ENCODE data around the gene CACNG3.
"Not testable (repeated sequence)": the region's sequence is repeated elsewhere in the genome, so short reads cannot be mapped to it uniquely, and the experiment has no call there.

Gene CACNG3

GRCh38 chr16:24275413-24275812, 19.3 kb downstream of the CACNG3 start:
- DNase-seq (ENCODE audit: low read depth in 2 of 3, low spot score in 1 of 3), result no peak

DNA sequence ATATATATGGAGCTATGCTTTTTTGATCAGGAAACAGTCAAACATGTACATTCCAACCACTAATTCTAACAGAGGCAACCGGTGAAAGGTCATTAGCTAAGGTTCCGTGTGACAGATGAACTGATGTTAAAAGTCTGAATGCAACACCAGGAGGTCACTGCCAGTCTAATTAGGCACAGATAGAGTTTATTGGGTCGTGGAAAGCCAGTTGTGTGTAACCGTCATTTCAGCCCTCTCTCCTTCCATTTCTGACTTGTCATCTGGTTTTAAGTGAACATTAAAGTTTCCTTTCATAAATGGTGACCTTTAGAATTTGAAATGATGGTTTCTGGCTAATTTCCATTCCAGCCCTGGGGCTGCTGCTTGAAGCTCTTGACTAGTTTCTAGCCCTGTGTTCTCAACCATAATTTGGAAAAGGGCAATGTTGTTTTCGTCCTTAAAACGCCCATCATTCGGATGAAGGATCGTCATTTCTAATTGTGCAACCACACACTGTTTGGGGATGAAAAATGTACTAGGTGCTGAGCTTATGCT, 23.9 kb downstream of the CACNG3 start:
- DNase-seq (ENCODE audit: low read depth in 2 of 3, low spot score in 1 of 3), result no peak

DNA sequence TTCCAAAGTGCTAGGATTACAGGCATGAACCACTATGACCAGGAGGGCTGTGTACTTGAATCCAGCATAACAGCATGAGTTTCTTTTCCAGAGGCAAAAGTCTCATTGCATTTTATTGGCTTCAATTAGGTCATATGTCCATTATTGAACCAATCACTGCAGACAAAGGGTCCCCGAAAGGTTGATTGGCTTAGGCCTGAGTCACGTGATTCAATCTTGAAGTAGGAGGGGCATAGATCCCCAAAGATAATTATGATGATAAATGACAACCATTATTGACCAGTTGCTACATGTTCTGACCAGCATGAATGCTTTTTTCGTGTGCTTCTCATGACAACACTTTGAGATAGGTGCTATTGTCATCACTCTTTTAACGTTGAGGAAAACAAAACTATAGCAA, 25.3 kb downstream of the CACNG3 start:
- DNase-seq (ENCODE audit: low read depth in 2 of 3, low spot score in 1 of 3), result no peak

- DNase-seq (ENCODE audit: low read depth in 2 of 3, low spot score in 1 of 3), result no peak
Observed at GRCh38 chr16:24282141-24282540, 26.0 kb downstream of the CACNG3 start.

DNA sequence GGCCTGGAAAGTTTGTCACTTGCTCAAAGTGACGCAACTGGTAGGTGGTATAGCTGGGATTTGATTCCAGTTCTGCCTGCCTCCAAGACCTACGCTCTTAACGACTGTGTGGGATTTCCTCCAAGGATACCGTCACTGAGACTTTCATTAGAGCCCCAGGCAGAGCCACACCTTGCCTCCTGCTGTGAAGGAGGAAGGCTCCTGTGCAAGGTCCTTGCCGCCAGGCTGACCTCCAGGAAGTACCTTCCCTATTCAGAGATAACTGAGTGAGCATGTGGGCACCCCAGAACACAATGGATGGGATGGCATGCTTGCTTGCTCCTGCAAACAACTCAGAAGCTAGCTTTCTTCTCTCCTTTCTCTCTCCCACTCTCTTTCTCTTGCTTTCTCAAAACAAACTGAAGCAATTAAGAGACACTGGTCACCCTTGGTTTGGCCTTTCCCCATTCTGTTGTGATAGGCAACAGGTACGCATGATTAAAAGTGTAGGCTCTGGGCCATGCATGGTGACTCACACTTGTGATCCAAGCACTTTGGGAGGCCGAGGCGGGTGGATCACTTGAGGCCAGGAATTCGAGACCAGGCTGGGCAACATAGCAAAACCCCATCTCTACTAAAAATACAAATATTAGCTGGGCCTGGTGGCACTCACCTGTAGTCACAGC, 30.7 kb downstream of the CACNG3 start:
- no peak for DNase-seq (ENCODE audit: low read depth in 2 of 3, low spot score in 1 of 3)

DNA sequence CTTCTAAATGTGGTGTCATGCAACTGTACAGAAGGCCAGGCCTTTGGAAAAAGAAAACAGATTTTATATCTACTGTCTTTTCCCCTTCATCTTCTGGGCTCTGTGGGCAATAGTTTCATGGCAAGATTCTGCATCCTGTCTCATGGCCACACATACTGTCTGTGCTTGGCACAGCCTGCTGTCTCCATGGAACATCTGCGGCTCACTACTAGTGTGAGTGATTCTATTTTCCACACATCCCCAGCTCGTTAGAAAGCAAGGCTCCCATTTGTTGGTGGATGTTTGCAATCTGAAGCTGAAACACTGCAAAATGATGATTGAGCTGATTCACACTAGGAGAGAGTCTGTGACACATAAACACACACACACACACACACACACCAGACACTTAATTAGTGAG, 32.4 kb downstream of the CACNG3 start:
- no peak for DNase-seq (ENCODE audit: low read depth in 2 of 3, low spot score in 1 of 3)

GRCh38 chr16:24289166-24289700, 33.1 kb downstream of the CACNG3 start:
- no peak for DNase-seq (ENCODE audit: low read depth in 2 of 3, low spot score in 1 of 3)

- DNase-seq (ENCODE audit: low read depth in 2 of 3, low spot score in 1 of 3), result no peak
Observed at GRCh38 chr16:24291932-24292331, 35.8 kb downstream of the CACNG3 start.

GRCh38 chr16:24294131-24294530, 38.0 kb downstream of the CACNG3 start:
- no peak for DNase-seq (ENCODE audit: low read depth in 2 of 3, low spot score in 1 of 3)

GRCh38 chr16:24297375-24297774, 41.2 kb downstream of the CACNG3 start:
- no peak for DNase-seq (ENCODE audit: low read depth in 2 of 3, low spot score in 1 of 3)

DNA sequence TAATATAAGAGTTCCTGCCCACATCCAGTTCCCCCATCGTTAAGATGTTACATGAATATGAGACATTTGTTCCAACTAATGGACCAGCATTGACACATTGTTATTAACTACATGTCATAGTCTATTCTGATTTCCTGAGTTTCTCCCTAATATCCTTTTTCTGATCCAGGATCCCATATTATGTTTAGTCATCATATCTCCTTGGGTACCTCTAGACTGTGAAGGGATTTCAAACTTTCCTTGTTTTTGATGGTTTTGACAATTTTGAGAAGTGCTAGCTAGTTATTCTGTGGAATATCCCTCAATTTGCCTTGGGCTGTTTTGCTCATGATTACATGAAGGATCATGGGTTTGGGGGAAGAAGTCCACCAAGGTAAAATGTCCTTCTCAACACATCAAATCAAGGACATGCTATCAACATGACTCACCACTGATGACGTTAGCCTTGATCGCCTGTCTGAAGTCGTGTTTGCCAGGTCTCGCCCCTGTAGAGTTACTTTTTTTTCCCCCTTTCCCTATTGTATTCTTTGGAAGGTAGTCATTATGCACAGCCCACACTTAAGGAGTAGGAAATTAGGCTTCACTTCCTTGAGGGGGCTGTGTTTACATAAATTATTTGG, 42.5 kb downstream of the CACNG3 start:
- DNase-seq (ENCODE audit: low read depth in 2 of 3, low spot score in 1 of 3), result no peak

DNA sequence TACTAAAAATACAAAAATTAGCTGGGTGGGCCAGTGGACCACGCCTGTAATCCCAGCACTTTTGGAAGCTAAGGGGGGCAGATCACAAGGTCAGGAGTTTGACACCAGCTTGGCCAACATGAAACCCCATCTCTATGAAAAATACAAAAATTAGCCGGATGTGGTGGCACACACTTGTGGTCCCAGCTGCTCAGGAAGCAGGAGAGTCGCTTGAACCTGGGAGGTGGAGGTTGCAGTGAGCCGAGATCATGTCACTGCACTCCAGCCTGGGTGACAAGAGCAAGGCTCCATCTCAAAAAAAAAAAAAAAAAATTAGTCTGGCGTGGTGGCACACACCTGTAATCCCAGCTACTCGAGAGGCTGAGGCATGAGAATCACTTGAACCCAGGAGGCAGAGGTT, 44.6 kb downstream of the CACNG3 start:
- not testable (repeated sequence) for DNase-seq (ENCODE audit: low read depth in 2 of 3, low spot score in 1 of 3)

DNA sequence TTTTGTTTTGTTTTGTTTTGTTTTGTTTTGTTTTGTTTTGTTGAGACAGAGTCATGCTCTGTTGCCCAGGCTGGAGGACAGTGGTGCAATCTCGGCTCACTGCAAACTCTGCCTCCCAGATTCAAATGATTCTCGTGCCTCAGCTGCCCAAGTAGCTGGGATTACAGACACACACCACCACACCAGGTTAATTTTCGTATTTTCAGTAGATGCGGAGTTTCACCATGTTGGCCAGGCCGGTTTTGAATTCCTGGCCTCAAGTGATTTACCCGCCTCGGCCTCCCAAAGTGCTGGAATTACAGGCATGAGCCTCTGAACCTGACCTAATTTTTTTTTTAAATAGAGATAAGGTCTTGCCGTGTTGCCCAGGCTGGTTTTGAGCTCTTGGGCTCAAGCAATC, 46.5 kb downstream of the CACNG3 start:
- DNase-seq (ENCODE audit: low read depth in 2 of 3, low spot score in 1 of 3), result no peak

DNA sequence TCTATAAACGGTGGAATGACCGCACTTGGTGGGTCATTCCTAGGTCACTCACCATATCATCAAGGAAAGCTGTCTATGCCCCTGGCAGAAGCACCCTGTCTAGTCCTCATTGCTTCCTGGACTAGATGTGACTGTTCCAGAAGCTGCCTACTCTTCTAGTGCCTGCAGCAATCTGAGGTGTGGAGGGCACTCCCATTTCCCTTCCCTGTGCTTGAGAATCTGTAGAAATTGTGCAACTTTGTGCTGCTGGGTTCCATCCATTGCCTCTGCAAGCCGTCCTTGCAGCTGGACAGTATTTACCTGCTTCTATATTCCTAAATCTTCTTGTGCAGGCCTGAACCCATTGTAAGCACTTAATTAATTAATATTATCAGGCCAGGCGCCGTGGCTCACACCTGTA, 52.1 kb downstream of the CACNG3 start:
- no peak for DNase-seq (ENCODE audit: low read depth in 2 of 3, low spot score in 1 of 3)

GRCh38 chr16:24309258-24310142, 53.4 kb downstream of the CACNG3 start:
- DNase-seq (ENCODE audit: low read depth in 2 of 3, low spot score in 1 of 3), result peak; percentile 5 to 36 (median 7)

DNA sequence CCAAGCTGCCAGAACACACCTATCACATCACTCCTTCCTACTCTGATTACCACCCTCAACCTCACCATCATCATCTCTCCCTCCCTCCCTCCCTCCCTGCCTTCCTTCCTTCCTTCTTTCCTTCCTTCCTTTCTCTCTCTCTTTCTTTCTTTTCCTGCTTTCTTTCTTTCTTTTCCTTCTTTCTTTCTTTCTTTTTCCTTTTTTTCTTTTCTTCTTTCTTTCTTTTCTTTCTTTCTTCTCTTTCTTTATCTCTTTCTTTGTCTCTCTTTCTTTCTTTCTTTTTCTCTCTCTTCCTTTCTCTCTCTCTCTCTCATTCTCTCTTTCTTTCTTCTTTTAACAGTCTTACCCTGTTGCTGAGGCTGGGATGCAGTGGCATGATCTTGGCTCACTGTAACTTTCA, 59.2 kb downstream of the CACNG3 start:
- no peak for DNase-seq (ENCODE audit: low read depth in 2 of 3, low spot score in 1 of 3)

DNA sequence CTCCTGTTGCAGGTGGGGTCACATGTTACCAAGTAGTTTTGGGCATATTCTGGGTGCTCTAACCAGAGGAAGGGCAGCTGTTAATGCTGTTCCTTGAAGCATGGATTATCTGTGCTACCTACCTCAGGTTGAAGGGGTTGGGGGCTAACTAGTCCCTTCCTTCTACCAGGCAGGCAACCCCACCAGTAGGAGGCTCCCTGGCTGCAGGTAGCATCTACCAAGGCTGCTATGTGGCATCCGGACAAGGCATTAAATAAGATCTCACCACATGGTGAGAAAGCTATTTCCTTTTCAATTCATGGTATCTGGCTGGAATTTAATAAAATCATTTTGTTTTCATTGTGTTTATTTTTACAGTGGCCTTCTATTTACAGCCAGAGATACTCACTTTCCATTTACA, 62.5 kb downstream of the CACNG3 start:
- DNase-seq (ENCODE audit: low read depth in 2 of 3, low spot score in 1 of 3), result no peak

DNA sequence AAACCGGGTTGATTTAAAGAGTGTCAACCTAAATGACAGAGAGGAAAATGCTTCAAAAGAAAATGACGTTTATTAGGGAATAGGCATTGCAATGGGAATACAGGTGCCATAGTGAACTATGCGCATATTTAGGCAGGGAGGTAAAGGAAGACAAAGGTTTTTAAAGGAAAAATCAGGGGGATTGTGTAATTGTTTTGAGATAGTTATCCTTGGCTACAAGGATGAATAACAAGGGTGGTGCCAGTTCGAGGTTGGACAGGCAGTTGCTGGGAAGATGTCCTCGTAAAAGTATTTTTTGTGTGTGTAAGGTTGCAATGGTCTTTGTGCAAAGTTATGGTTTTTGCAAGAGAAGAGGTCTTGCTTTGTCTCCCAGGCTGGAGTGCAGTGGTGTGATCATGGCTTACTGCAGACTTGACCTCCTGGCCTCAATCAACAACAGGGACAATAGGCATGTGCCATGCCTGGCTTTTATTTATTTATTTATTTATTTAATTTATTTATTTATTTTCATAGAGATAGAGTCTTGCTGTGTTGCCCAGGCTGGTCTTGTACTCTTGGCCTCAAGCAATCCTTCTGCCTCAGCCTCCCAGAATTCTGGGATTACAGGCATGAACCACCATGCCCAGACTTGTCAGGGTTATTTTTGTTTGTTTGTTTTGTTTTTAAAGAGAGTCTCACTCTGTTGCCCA, 63.1 kb downstream of the CACNG3 start:
- no peak for DNase-seq (ENCODE audit: low read depth in 2 of 3, low spot score in 1 of 3)

DNA sequence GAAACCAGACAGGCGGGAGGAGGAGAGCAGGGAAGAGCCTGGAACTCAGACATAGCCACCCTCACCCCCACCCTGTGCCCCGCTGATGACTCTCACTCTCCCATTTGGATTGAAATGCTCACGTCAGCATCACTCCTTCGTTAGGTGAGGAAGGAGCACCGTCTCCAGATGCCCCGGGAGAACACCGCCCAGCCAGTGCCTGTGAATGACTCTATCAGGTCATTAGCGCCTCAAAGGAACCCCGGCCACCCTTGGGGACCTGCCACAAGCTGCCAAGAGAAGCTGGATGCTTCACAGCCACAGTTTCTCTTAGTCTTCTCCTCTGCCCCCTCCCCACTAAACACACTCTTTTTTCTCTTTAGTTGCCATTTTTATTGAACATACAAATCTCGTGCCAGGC, 66.0 kb downstream of the CACNG3 start:
- no peak for DNase-seq (ENCODE audit: low read depth in 2 of 3, low spot score in 1 of 3)

DNA sequence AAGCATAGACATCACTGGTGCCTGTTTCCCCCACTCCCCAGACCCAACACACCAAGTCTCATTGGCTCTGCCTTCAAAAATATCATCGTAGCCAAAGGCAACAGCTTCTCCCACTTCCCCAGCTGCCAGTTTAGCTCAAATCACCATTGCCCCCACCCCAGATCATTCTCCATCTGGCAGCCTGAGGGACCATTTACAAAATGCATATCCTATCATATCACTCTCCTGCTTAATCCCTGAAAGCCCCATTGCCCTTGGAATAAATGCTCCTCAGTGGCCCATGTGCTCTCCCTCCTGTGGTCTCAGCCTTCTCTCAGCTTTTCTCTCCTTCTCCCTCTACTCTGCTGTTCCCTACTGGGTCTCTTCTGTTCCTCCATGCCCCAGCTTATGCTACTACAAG, 68.3 kb downstream of the CACNG3 start:
- DNase-seq (ENCODE audit: low read depth in 2 of 3, low spot score in 1 of 3), result no peak

- no peak for DNase-seq (ENCODE audit: low read depth in 2 of 3, low spot score in 1 of 3)
Observed at GRCh38 chr16:24328835-24329452, 72.8 kb downstream of the CACNG3 start.
